Measurements from ENCODE around the gene NOL3.

Gene NOL3

DNA sequence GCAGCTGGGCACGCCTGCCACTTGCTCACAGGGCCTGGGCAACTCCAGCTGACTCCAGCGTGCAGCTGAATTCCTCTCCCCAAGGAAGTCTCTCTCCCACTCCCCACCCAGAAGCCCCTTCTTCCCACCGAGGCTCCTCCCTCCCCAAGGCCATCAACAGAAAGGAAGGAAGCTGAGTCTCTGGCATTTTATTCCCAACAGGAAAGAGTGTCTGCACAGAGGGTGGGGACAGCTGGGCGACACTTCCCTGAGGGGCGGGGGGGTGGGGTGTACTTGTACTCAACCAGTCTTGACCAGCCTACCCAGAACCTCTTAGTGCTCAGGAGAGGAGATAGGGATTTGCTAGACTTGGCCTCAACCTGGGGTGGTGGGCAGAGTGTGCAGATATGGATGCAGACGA is 19.7 kb downstream of the NOL3 start, which contains the start of gene EXOC3L1:
Gene EXOC3L1, minus strand, starts transcription at position 96 of the 400 bp plus-strand sequence. CDS start 460 bp downstream, outside the sequence.
- no peak for DNase-seq (ENCODE audit: low spot score)

GRCh38 chr16:67190448-67191399 is 20.4 kb downstream of the NOL3 start:
- DNase-seq (ENCODE audit: low spot score), result no peak

- DNase-seq (ENCODE audit: low spot score), result no peak
Observed at GRCh38 chr16:67191411-67191994, 21.2 kb downstream of the NOL3 start.

GRCh38 chr16:67191995-67192681 is 21.8 kb downstream of the NOL3 start, which contains the start of gene E2F4:
TSS of gene E2F4 (plus strand) at chr16:67192155. CDS start at chr16:67192228, 73 bp downstream.
- DNase-seq (ENCODE audit: low spot score), result peak; percentile 92

DNA sequence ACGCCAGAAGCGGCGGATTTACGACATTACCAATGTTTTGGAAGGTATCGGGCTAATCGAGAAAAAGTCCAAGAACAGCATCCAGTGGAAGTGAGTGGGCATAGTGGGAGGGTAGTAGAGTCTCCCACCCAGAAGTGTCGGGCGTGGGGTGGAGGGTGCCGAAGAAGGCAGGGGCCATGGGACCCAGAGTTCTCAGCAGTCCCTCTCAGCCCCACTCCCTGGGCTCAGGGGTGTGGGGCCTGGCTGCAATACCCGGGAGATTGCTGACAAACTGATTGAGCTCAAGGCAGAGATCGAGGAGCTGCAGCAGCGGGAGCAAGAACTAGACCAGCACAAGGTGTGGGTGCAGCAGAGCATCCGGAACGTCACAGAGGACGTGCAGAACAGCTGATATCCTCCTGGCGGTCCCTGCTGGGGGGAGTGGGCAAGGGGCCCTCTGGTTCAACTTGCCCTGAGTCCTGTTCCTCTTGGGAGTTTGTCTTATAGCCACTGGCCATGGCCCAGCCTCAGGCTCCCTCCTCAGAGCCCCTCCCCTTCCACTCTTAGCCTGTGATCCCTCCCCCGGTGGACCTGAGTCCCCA is 22.5 kb downstream of the NOL3 start:
- no peak for DNase-seq (ENCODE audit: low spot score)

DNA sequence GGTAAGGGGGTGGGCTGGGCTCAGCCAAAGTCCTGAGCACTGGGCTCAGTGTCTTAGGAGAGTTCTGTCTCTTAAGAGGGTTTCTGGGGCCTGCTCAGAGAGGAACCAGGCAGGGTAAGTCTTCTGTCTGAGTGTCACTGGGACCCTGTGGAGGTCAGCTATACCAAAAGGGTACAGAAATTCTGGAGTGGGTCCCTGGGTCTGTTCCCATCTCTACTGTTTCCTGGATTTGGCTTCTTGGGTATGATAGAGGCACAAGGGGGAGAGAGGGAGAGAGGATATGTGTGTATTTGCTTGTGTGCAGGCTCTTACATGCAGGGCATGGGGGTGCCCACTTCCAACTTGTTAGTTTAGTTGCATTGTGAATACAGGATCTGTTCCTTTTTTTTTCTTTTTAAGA is 23.2 kb downstream of the NOL3 start:
- no peak for DNase-seq (ENCODE audit: low spot score)

GRCh38 chr16:67194260-67194659 is 23.9 kb downstream of the NOL3 start:
- DNase-seq (ENCODE audit: low spot score), result no peak

- DNase-seq (ENCODE audit: low spot score), result no peak
Observed at GRCh38 chr16:67195676-67196075, 25.3 kb downstream of the NOL3 start.

DNA sequence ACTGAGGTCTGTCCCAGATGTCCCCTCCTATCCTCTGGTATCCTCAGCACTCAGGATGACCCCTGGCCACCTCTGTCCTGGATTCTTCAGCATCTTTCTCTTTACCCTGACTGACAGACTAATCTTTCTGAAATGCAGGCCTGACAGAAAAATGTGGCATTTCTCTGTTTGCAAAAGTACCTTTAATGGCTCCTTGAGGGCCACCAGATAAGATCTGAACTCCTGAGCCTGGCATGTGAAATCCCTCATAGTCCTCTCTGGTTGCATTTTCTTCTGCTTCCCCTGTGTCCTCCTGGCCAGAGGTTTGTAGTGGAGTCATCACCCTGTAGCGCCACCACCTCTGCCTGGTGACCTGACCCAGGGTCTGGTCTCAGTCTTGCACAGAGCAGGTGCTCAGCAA is 26.5 kb downstream of the NOL3 start:
- no peak for DNase-seq (ENCODE audit: low spot score)

DNA sequence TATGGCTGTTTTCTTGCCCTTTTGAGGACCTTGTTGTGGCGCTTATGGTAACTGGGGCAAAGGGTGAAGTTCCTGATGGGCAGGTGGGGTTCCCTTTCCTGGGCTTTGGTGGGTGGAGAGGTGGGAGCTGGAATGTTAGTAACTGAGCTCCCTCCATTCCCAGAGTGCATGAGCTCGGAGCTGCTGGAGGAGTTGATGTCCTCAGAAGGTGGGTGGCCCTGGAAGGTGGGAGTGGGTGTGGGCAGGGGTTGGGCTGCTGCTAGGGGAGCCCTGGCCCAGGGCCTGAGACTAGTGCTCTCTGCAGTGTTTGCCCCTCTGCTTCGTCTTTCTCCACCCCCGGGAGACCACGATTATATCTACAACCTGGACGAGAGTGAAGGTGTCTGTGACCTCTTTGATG is 27.4 kb downstream of the NOL3 start:
- DNase-seq (ENCODE audit: low spot score), result no peak

GRCh38 chr16:67198238-67198734 is 27.9 kb downstream of the NOL3 start:
- DNase-seq (ENCODE audit: low spot score), result no peak

DNA sequence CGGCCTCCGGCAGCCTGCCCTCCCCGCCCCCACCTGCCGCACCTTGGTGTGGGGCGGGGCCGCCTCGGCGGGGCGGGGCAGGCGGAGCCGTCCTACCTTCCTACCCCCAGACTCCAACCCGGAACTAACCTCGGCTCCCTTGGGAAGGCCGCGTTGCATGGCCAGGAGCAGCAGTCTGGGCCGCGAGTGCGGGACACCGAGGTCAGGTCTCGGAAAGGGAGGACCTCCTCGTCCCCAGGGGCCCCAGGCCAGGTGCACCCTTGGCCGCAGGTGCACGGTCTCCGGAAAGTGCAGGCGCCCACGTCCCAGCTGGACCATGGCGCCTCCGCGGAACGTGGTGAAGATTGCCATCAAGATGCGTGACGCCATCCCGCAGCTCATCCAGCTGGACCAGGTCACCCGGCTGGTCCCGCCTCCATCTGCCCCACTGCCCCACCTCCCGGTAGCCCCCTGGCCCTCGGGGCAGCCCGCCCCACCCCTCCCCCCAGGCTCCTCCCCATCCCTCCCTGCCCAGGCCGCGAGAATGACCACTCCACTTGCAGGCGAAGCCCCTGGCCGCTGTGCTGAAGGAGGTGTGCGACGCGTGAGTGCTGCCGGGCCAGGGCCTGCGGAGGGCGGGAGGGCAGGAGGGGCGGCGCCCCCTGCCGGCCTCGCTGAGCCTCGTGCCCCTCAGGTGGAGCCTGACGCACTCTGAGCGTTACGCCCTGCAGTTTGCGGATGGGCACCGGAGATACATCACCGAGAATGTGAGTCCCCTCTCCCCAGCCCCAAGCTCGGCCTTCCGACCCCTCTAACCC is 28.9 kb downstream of the NOL3 start, which contains the start of gene ELMO3:
Gene ELMO3, plus strand, starts transcription at position 121 of the 797 bp plus-strand sequence. Its CDS starts 196 bp downstream, at position 317.
- no peak for DNase-seq (ENCODE audit: low spot score)

GRCh38 chr16:67199808-67200198 is 29.5 kb downstream of the NOL3 start:
- no peak for DNase-seq (ENCODE audit: low spot score)

GRCh38 chr16:67200491-67200890 is 30.2 kb downstream of the NOL3 start:
- DNase-seq (ENCODE audit: low spot score), result no peak

- no peak for DNase-seq (ENCODE audit: low spot score)
Observed at GRCh38 chr16:67201411-67202345, 31.3 kb downstream of the NOL3 start.

DNA sequence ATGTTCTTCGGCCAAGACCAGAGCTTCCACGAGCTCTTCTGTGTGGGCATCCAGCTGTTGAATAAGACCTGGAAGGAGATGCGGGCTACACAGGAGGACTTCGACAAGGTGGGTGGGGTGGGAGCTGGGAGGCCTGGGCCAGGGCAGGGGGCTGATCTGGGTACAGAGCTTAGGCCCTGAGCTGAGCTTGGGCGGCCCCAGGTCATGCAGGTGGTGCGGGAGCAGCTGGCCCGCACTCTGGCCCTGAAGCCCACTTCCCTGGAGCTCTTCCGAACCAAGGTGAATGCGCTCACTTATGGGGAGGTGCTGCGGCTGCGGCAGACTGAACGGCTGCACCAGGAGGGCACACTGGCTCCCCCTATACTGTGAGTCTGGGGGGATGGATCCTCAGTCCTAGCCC is 32.1 kb downstream of the NOL3 start:
- DNase-seq (ENCODE audit: low spot score), result no peak

DNA sequence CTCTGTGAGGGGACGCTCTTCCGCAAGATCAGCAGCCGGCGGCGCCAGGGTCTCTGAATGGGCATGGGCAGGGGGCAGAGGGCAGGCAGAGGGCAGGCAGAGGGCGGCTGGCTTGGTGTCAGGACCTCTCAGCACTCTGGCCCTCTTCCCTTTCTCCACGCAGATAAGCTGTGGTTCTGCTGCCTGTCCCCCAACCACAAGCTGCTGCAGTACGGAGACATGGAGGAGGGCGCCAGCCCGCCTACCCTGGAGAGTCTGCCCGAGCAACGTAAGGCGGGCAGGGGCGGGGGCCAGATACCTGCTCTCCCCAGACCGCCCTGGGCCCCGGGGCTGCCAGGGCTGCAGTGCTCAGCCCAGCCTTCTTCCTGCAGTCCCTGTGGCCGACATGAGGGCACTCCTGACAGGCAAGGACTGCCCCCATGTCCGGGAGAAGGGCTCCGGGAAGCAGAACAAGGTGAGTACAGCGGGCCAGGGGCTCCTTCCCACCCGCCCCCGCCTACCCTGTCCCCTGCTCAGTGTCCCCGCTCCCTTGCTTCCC is 32.7 kb downstream of the NOL3 start:
- no peak for DNase-seq (ENCODE audit: low spot score)

DNA sequence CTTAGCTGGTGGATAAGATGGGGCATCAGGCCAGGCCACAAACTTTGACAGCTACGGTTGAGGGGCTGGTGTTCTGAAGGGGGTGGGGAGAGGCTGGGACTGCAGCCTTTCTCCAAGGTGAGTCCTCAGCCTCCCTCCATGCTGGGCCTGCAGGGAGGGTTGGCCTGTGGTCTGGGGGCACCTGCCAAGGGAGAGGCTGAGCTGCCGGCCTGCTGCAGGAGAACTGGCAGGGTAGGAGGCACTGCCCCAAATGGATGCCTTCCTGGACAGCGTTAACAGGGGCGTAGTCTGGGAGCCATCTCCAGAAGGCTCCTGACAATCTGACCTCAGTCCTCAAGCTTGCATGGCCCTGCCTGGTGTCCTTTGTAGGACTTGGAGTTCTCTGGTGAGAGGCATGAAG is 33.7 kb downstream of the NOL3 start:
- DNase-seq (ENCODE audit: low spot score), result no peak

DNA sequence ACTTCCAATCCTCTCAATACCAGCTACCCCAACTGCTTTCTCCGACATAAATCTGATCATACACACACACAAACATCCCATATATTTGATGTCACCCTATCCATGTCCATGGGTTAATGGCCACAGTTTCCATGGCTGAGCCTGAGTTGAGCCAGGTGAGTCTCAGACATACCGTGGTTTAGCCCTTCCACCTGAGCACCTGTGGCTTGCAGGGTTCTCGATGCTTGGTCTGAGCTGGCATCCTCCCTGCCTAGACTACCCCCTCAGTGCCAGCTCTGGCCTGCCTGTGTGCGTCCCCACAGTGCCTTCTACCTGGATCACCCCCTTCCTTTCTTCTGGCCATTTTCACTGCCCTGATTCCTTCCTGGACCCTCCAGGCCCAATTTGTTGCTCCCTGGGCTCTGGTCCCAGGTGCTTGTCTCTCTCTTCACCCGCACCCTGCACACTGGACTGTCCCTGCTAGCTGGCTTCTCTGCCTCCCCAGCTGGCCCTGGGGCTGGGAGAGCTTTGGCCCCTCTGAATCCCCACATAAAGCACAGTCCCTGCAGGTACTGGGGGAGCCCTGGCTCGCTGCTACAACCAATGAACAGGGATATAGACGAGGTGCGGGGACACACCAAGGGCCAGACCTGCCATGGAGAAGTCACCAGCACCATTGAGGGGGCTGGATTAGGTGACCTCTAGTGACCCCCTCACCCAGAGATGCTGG is 35.9 kb downstream of the NOL3 start:
- no peak for DNase-seq (ENCODE audit: low spot score)
